Loucy (cell line): ENCODE data around the gene CISTR.
A peak's percentile ranks its signal among the peaks of the same experiment; 100 is the strongest.

Experiments used
- H2AFZ ChIP-seq: fragments of 200-600 bp; sonication (generic); 2 replicates; pipeline ENCODE4 v1.6.0; 2016; ENCODE audit warnings: antibody characterized with exemption, mild to moderate bottlenecking, low read length, moderate library complexity
- H3F3A ChIP-seq: fragments of 200-600 bp; 2 replicates; pipeline ENCODE4 v1.6.0; 2016; ENCODE audit warnings: antibody characterized with exemption, low read depth, mild to moderate bottlenecking
- H3K27me3 ChIP-seq: fragments of 200-600 bp; sonication (generic); 2 replicates; pipeline ENCODE4 v1.6.1; 2014; ENCODE audit warnings: low read length, mild to moderate bottlenecking; ENCODE audit not compliant: insufficient read depth, poor library complexity, severe bottlenecking
- H3K36me3 ChIP-seq: fragments of 200-600 bp; sonication (generic); 2 replicates; pipeline ENCODE4 v1.6.1; 2016; ENCODE audit warnings: low read length; ENCODE audit not compliant: insufficient read depth
- H3K4me1 ChIP-seq: fragments of 200-600 bp; sonication (generic); 2 replicates; pipeline ENCODE4 v1.5.1; 2014; ENCODE audit warnings: low read length, mild to moderate bottlenecking; ENCODE audit not compliant: insufficient read depth, poor library complexity, severe bottlenecking
- H3K4me2 ChIP-seq: fragments of 200-600 bp; sonication (generic); 2 replicates; pipeline ENCODE4 v1.6.0; 2014; ENCODE audit warnings: antibody characterized with exemption, low read length, low read depth, mild to moderate bottlenecking; ENCODE audit not compliant: poor library complexity, severe bottlenecking
- H3K4me3 ChIP-seq: fragments of 200-600 bp; sonication (generic); 2 replicates; pipeline ENCODE4 v1.5.1; 2014; ENCODE audit warnings: low read length, mild to moderate bottlenecking, mixed read lengths; ENCODE audit not compliant: poor library complexity, severe bottlenecking
- H3K79me2 ChIP-seq: fragments of 200-600 bp; sonication (generic); 2 replicates; pipeline ENCODE4 v1.6.1; 2014; ENCODE audit warnings: low read length; ENCODE audit not compliant: insufficient read depth
- H3K9ac ChIP-seq: fragments of 200-600 bp; sonication (generic); 2 replicates; pipeline ENCODE4 v1.6.0; 2014; ENCODE audit warnings: mild to moderate bottlenecking, low read depth, low read length, moderate library complexity; ENCODE audit not compliant: poor library complexity, severe bottlenecking
- H3K9me2 ChIP-seq: fragments of 200-600 bp; sonication (generic); replicated peaks from 2 replicates; pipeline ENCODE4 v1.6.1; 2016; ENCODE audit warnings: low read depth, low read length, mixed read lengths
- H3K9me3 ChIP-seq: fragments of 200-600 bp; sonication (generic); 2 replicates; pipeline ENCODE4 v1.6.1; 2014; ENCODE audit warnings: mild to moderate bottlenecking, antibody characterized with exemption, low read length, low read depth; ENCODE audit not compliant: insufficient read depth
- H4K20me1 ChIP-seq: fragments of 200-600 bp; sonication (generic); 2 replicates; pipeline ENCODE4 v1.6.0; 2014; ENCODE audit warnings: antibody characterized with exemption, low read length, mild to moderate bottlenecking; ENCODE audit not compliant: insufficient read depth, poor library complexity, severe bottlenecking
- EZH2phosphoT487 ChIP-seq: fragments of 200-600 bp; IDR thresholded peaks from 2 replicates; pipeline ENCODE4 v1.6.1; 2018; ENCODE audit warnings: antibody characterized with exemption, mild to moderate bottlenecking, moderate library complexity, borderline replicate concordance
- TF ChIP-seq, protein P1 (sequence below): fragments of 200-600 bp; sonication (generic); conservative IDR thresholded peaks from 2 replicates; pipeline ENCODE4 v1.5.1; 2014; ENCODE audit warnings: mild to moderate bottlenecking, antibody characterized with exemption, low read length

The CISTR gene

DNA sequence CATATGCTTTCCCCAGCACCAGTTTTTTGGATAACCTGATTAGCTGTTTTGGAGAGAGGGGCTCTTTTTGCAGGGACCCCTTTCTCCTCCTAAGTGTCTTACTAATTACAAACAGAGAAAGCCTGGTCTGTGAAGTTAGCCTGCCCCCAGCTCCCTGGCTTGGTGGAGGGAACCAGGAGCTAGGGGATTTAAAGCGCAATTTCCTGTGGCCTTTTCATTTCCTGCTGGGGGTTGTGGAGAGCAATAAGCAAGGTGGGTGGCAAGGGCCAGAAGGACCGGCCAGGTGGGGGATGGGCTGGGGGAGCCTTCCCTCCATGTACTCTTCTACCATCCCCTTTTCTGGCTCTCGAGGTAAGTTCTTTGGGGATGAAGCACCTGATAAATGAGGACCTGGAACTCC is 4.1 kb upstream of the CISTR start:
- H3F3A ChIP-seq, result no peaks in the 10 kb centered on the region
- no peaks in the 10 kb centered on the region for H3K36me3 ChIP-seq
- peaks cover 53% of the 10 kb centered on the region for H3K4me1 ChIP-seq
- peak overlapping the region; percentile 63 for H3K9ac ChIP-seq
- H2AFZ ChIP-seq, result 0 out of 2 replicates have a peak overlapping the region, but pooled peaks have one; percentile 24
- peak overlapping the region; percentile 88 for H3K4me2 ChIP-seq
- TF ChIP-seq, protein P1, sequence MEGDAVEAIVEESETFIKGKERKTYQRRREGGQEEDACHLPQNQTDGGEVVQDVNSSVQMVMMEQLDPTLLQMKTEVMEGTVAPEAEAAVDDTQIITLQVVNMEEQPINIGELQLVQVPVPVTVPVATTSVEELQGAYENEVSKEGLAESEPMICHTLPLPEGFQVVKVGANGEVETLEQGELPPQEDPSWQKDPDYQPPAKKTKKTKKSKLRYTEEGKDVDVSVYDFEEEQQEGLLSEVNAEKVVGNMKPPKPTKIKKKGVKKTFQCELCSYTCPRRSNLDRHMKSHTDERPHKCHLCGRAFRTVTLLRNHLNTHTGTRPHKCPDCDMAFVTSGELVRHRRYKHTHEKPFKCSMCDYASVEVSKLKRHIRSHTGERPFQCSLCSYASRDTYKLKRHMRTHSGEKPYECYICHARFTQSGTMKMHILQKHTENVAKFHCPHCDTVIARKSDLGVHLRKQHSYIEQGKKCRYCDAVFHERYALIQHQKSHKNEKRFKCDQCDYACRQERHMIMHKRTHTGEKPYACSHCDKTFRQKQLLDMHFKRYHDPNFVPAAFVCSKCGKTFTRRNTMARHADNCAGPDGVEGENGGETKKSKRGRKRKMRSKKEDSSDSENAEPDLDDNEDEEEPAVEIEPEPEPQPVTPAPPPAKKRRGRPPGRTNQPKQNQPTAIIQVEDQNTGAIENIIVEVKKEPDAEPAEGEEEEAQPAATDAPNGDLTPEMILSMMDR, result peak; percentile 27; the same call in 1 of the 2 replicates
- TF ChIP-seq EZH2phosphoT487, result no peak
- H3K79me2 ChIP-seq, result no peaks in the 10 kb centered on the region
- H3K27me3 ChIP-seq, result no peaks in the 10 kb centered on the region
- no peaks in the 10 kb centered on the region for H3K9me2 ChIP-seq
- H3K9me3 ChIP-seq, result no peaks in the 10 kb centered on the region
- H4K20me1 ChIP-seq, result no peaks in the 10 kb centered on the region
- H3K4me3 ChIP-seq, result peak overlapping the region; percentile 73

DNA sequence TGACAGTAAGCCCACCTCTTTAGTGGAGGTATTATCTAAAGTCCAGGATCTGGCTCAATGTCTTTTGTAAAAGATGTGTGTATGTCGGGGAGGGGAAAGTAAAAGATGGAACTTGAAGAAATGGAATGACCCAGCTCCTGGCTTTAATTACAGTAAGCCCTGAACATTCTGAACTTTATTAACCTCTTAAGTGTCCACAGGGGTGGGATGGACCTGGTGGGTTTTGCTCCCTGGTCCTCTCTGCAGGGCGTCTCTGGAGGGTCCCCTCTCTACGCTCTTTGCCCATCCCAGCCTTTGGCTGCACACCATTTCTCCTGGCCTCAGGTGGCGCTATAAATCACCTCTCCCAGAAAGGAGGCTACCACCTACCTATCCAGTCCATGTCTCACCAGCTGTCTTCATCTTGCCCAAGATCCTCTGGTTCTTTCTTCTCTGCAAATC is 3.7 kb upstream of the CISTR start:
- Histone ChIP-seq H3K4me2 (peak overlapping the region; percentile 88), H3K4me1 (peaks cover 53% of the 10 kb centered on the region), H3K79me2 (no peaks in the 10 kb centered on the region), H3K27me3 (no peaks in the 10 kb centered on the region), H4K20me1 (no peaks in the 10 kb centered on the region), H3K9me2 (no peaks in the 10 kb centered on the region), H3K9me3 (no peaks in the 10 kb centered on the region), H3K4me3 (peak overlapping the region; percentile 73), H3K36me3 (no peaks in the 10 kb centered on the region), H3F3A (no peaks in the 10 kb centered on the region), H2AFZ (no peak overlapping the region; the same call in 1 of the 2 replicates), H3K9ac (peak overlapping the region; percentile 63)
- TF ChIP-seq, protein P1, result peak; percentile 64
- TF ChIP-seq EZH2phosphoT487, result no peak

DNA sequence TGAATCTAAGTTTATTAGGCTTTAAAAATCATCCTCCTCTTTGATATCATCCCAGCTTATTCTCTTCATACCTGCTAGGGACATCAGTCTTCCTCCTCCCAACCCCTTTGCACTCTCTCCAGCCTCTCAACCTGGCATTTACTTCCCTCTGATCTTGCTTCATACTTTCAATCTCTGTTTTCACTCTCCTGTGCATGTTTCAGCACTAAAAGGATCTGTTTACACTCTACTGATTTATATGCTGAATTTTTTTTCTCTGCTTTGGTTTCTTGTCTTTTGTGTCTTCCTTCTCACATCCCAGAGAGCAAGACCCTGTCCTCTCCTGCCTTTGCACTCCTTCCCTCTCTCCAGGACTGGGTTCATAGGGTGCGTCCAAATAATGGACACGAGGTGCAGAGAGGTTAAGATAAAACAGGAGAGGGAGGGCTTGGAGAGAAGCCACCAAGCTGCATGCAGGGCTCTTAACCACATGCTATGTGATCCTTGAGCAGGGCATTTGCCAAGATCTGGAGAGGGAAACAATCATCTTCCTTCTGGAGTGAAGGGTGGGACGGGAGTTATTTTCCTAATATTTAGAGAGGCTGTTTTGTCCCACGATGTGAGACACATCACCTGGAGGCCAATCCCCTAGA is 3.0 kb upstream of the CISTR start:
- H3K36me3 ChIP-seq, result no peaks in the 10 kb centered on the region
- H3K9ac ChIP-seq, result peak overlapping the region; percentile 63
- no peaks in the 10 kb centered on the region for H3K79me2 ChIP-seq
- H3K9me3 ChIP-seq, result no peaks in the 10 kb centered on the region
- no peaks in the 10 kb centered on the region for H4K20me1 ChIP-seq
- peak overlapping the region; percentile 73 for H3K4me3 ChIP-seq
- TF ChIP-seq EZH2phosphoT487, result no peak
- TF ChIP-seq, protein P1, result no peak
- peaks cover 53% of the 10 kb centered on the region for H3K4me1 ChIP-seq
- H3K9me2 ChIP-seq, result no peaks in the 10 kb centered on the region
- H3K27me3 ChIP-seq, result no peaks in the 10 kb centered on the region
- peak overlapping the region; percentile 88 for H3K4me2 ChIP-seq
- H2AFZ ChIP-seq, result peak overlapping the region; percentile 23; the same call in 1 of the 2 replicates
- H3F3A ChIP-seq, result no peaks in the 10 kb centered on the region
